Measurements from ENCODE around the gene ADAM8.
A peak's percentile ranks its signal among the peaks of the same experiment; 100 is the strongest.

ADAM8 gene

DNA sequence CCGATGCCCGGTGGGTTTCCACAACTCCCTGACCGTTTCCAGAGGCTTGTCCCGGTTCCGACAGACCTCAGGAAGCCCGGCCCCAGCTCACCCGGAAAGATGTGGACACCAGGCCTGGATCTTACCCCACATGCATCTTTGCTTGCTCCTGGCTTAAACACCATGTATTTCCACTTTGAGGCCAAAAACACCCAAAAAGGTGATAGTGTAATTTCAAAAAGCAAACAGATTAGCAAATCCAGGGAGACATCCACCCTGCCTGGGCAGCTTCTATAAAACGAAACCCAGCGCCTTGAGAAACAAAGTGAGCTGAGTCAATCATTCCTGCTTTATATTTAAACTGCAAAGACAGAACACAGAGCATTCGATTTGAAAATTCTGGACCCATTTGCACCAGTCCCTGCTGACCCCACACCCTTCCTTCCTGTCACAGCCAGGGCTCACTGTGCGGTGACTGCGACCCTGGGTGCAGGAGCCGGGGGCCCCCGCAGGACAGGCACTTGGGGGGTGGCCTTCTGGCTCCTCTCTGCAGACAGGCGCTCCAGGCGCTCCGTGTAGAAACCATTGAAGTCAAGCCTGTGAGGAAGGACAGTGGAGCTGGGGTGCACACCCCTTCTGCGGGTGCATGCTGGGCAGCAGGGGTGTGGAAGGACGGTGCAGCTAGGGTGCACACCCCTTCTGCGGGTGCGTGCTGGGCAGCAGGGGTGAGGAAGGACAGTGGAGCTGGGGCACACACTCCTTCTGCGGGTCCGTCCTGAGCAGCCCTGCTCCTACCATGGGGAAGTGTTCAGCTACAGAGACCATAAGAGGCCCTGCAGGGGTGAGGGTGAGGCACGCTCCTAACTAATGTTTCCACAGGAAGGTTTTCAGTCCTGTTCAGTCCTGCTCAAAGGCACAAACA lies 2.9 kb upstream of the ADAM8 start:
- DNase-seq (ENCODE audit: low read depth) = no peak

DNA sequence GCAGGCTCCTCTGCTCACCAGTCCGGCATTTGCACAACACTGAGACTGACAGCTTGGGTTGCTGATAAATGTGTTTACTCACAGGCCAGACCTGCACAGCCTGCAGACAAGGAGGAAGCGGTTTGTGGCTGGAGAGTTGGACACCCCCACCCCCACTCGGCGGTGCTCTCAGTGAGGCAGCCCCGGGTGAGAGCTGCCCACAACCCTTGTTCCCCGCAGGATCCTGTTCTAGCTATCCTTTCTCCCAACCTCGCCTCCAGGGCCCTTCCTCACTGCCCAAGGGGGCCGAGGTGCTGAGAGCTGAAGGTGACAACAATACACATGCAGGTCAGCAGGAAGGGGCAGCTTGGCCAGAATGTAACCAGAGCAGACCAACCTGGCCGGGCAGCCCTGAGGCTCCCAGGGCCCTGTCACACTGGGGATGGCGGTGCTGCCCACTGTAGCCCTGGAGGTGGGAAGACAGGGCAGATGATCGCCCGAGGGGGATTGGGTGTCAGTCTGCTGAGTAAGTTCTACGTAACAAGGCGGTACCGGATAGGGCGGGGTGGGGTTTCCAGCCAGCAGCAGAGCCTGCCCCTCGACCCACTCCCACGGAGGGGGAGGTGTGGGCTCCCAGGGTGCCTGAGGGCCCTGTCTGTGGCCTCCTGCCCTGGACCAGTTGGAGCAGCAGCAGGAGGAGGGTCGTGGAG lies 2.1 kb upstream of the ADAM8 start:
- H3K9me3 ChIP-seq (ENCODE audit: control insufficient read depth, low read length) = no peaks in the 10 kb centered on the region
- no peaks in the 10 kb centered on the region for H3K4me1 ChIP-seq (ENCODE audit: control insufficient read depth, insufficient read depth, low read length)
- H3K27me3 ChIP-seq (replicated peaks; ENCODE audit: control insufficient read depth, insufficient read depth, low read length) = peaks cover 8% of the 10 kb centered on the region
- H3K4me3 ChIP-seq (ENCODE audit: low read length) = no peak overlapping the region
- H3K36me3 ChIP-seq (ENCODE audit: control insufficient read depth, insufficient read depth, low read length, severe bottlenecking) = peaks cover 40% of the 10 kb centered on the region
- peak; percentile 25 for DNase-seq (ENCODE audit: low read depth)
- no peak overlapping the region for H3K9ac ChIP-seq (ENCODE audit: low read length)

More for the DNA sequence above, 2.9 kb upstream of the ADAM8 start:
- peaks cover 8% of the 10 kb centered on the region for H3K27me3 ChIP-seq (replicated peaks; ENCODE audit: control insufficient read depth, insufficient read depth, low read length)
- H3K9me3 ChIP-seq (ENCODE audit: control insufficient read depth, low read length) = no peaks in the 10 kb centered on the region
- no peak overlapping the region for H3K9ac ChIP-seq (ENCODE audit: low read length)
- H3K4me3 ChIP-seq (ENCODE audit: low read length) = no peak overlapping the region
- H3K4me1 ChIP-seq (ENCODE audit: control insufficient read depth, insufficient read depth, low read length) = no peaks in the 10 kb centered on the region
- H3K36me3 ChIP-seq (ENCODE audit: control insufficient read depth, insufficient read depth, low read length, severe bottlenecking) = peaks cover 49% of the 10 kb centered on the region

DNA sequence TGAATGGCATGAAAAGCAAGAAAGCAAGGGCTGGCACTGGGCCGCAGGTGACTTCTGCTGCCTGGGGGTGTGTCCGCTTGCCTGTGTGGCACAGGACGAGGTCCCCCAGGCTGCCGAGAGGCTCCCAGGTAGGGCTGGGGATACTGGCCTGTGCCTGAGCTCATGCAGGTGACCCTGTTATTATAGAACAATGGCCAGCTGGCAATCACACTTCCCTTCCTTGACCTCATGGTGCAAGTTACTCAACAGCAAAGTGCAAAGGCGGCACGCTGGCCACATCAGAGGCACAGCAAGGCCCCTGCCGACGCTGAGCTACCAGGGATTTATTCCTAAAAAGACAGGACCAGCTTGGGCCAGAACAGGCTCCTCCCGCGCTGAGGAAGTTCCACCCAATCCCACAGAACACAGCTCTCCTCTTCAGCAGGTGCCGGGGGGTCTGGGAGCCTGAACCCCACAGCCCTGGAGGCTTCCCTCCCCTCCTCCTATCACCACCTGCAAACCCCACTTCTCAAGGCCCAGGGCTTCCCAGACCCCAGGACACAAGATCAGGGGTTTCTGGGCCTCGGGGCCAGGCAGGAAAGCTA lies 1.4 kb upstream of the ADAM8 start:
- no peaks in the 10 kb centered on the region for H3K9me3 ChIP-seq (ENCODE audit: control insufficient read depth, low read length)
- H3K36me3 ChIP-seq (ENCODE audit: control insufficient read depth, insufficient read depth, low read length, severe bottlenecking) = peaks cover 34% of the 10 kb centered on the region
- H3K4me1 ChIP-seq (ENCODE audit: control insufficient read depth, insufficient read depth, low read length) = no peaks in the 10 kb centered on the region
- peaks cover 8% of the 10 kb centered on the region for H3K27me3 ChIP-seq (replicated peaks; ENCODE audit: control insufficient read depth, insufficient read depth, low read length)
- no peak for DNase-seq (ENCODE audit: low read depth)
- no peak overlapping the region for H3K9ac ChIP-seq (ENCODE audit: low read length)
- H3K4me3 ChIP-seq (ENCODE audit: low read length) = no peak overlapping the region

DNA sequence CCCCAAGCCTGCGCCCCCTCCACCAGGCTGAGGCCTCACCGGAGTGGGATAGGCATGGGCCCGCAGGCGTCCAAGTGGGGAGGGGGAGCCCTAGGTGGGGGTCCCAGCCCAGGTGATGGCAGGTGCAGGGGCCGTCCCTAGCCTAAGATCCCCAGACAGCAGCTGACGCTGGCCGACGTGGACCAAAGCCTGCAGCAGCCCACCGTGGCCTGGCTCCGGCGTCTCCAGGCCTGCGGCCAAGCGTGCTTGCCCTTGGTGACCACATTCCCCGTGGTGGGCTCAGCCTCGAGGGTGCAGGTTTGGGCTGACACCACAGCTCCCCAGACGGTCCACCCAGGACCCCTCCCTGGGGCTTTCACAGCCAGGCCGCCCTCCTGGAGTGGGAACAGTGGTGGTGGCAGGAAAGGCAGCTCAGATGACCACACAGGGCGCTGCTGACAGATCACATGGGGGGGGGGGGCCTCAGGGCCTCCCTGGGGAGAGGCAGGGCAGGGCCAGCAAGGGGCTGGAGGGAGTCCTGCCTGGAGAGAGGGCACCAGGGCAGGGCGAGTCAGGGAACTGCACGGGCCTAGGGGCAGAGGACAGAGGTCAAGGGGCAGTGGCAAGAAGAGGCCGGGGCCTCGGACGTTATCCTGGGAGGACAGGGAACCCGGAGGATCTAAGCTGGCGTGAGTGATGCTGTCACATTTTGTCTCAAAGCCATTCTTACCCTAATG lies 767 bp upstream of the ADAM8 start:
- H3K9ac ChIP-seq (ENCODE audit: low read length) = no peak overlapping the region
- peaks cover 8% of the 10 kb centered on the region for H3K27me3 ChIP-seq (replicated peaks; ENCODE audit: control insufficient read depth, insufficient read depth, low read length)
- no peaks in the 10 kb centered on the region for H3K9me3 ChIP-seq (ENCODE audit: control insufficient read depth, low read length)
- no peak overlapping the region for H3K4me3 ChIP-seq (ENCODE audit: low read length)
- DNase-seq (ENCODE audit: low read depth) = no peak
- no peaks in the 10 kb centered on the region for H3K4me1 ChIP-seq (ENCODE audit: control insufficient read depth, insufficient read depth, low read length)
- H3K36me3 ChIP-seq (ENCODE audit: control insufficient read depth, insufficient read depth, low read length, severe bottlenecking) = peaks cover 27% of the 10 kb centered on the region

DNA sequence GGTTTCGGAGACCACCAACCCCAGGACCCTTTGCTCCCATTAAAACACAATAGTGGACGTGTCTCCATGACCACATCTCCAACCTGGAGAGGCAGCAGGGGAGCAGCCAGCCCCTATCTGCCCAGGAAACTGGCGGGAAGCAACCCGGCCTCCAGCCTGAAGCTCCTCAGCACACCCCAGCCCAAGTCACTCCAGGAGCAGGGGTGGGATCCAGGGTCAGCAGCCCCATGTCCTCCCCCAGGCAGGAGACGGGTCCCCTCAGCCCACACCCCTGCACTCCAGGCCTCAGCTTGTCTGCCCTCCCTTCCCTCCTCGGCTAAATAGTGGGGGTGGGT lies 601 bp downstream of the ADAM8 start:
- Histone ChIP-seq H3K36me3 (ENCODE audit: control insufficient read depth, insufficient read depth, low read length, severe bottlenecking) (peaks cover 14% of the 10 kb centered on the region), H3K9me3 (ENCODE audit: control insufficient read depth, low read length) (no peaks in the 10 kb centered on the region), H3K4me1 (ENCODE audit: control insufficient read depth, insufficient read depth, low read length) (no peaks in the 10 kb centered on the region), H3K4me3 (ENCODE audit: low read length) (no peak overlapping the region), H3K27me3 (replicated peaks; ENCODE audit: control insufficient read depth, insufficient read depth, low read length) (peaks cover 8% of the 10 kb centered on the region), H3K9ac (ENCODE audit: low read length) (no peak overlapping the region)
- no peak for DNase-seq (ENCODE audit: low read depth)

DNA sequence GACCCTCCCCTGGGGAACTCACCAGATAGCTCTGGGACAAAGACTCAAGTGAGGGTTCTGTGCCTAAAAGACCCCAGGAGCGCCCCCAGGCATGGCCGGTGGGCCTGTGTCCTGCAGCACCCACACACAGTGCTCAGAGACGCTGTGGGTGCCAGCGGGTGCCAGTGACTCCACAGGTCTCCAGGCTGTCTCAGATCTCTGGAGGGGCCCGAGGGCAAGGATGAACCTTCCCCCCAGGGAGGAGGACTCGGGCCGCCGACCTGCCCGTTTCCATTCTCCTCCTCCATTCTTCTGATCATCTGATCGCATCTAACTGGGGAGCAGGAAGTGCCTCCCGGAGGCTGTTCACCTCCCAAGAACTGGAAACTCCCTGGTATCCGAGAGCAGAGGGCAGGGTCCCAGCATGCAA lies 980 bp downstream of the ADAM8 start:
- peaks cover 12% of the 10 kb centered on the region for H3K36me3 ChIP-seq (ENCODE audit: control insufficient read depth, insufficient read depth, low read length, severe bottlenecking)

DNA sequence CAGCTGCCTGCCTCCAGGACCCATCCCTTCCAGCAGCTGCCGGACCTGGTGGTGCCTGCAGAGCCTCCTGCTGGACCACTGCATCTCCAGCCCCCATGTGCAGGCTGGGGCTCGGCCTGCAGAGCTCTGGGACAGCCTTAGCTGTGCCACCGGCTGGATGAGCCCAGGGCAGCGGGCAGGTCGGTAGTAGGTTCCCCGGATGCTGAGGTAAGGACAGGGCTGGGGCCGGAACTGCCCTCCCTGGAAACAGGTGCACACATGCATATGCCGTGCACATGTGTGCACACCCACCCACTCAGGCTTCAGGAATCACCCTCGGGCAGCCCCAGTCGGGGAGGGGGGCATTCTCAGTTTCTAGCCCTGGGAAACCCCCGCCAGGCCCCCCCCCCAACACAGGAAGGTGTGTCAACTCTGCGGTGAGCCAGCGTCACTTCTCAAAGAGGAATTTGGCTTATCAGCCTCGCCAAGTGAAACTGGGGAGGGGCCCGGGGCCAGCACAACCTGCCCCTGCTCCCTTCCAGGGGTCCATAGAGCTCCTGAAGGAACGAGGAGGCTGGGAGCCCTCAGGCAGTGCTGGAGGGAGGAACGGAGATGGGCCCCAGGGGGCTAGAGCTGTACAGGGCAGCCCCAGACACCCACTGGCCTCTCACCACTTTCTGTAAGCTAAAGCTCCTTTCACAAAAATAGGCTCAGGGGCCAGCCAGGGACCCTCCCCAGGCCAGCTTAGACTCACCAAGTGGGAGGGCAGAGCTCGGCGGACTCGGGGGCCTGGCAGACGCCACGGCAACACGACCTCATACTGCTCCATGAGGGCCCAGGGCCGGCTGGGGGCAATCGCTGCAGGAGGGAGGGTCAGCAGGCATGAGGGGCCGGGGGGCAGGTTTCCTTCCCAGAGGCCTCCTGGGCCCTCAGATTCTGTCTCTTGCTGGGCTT lies 1.7 kb downstream of the ADAM8 start:
- no peak overlapping the region for H3K4me3 ChIP-seq (ENCODE audit: low read length)
- DNase-seq (ENCODE audit: low read depth) = no peak
- H3K27me3 ChIP-seq (replicated peaks; ENCODE audit: control insufficient read depth, insufficient read depth, low read length) = peaks cover 8% of the 10 kb centered on the region
- H3K4me1 ChIP-seq (ENCODE audit: control insufficient read depth, insufficient read depth, low read length) = no peaks in the 10 kb centered on the region
- no peaks in the 10 kb centered on the region for H3K9me3 ChIP-seq (ENCODE audit: control insufficient read depth, low read length)
- H3K9ac ChIP-seq (ENCODE audit: low read length) = no peak overlapping the region
- H3K36me3 ChIP-seq (ENCODE audit: control insufficient read depth, insufficient read depth, low read length, severe bottlenecking) = peaks cover 5% of the 10 kb centered on the region

More for the DNA sequence above, 980 bp downstream of the ADAM8 start:
- Histone ChIP-seq H3K4me3 (ENCODE audit: low read length) (no peak overlapping the region), H3K9ac (ENCODE audit: low read length) (no peak overlapping the region), H3K9me3 (ENCODE audit: control insufficient read depth, low read length) (no peaks in the 10 kb centered on the region), H3K27me3 (replicated peaks; ENCODE audit: control insufficient read depth, insufficient read depth, low read length) (peaks cover 8% of the 10 kb centered on the region), H3K4me1 (ENCODE audit: control insufficient read depth, insufficient read depth, low read length) (no peaks in the 10 kb centered on the region)
- DNase-seq (ENCODE audit: low read depth) = no peak

DNA sequence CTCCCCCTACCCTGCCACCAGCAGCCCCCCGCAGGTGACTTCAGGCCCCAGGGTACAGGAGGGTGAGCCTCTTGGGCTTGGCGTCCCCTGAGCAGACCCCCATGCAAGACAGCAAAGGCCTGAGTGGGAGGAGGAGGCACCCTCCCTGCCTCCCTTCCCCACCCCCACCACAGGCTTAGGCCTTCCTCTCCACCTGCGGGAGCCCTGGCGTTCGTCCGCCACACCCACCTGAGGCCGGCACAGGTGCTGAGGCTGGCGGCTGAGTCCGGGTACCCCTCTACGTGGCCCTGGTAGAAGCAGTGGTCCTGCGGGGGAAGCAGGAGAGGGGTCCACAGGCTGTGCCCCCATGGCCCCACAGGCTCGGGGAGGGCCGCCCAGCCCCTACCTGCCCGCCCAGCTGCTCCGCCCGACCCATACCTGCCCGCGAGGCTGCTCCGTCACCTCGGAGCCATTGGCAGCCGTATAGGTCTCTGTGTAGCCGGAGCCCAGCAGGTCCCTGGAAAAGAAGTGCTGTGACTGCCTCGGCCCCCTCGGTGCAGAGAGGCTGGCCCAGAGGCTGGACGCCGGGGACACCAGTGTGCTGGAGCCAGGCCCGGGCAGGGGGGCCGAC lies 3.0 kb downstream of the ADAM8 start:
- DNase-seq (ENCODE audit: low read depth) = no peak
- Histone ChIP-seq H3K4me3 (ENCODE audit: low read length) (no peak overlapping the region), H3K4me1 (ENCODE audit: control insufficient read depth, insufficient read depth, low read length) (no peaks in the 10 kb centered on the region), H3K9me3 (ENCODE audit: control insufficient read depth, low read length) (no peaks in the 10 kb centered on the region), H3K36me3 (ENCODE audit: control insufficient read depth, insufficient read depth, low read length, severe bottlenecking) (no peaks in the 10 kb centered on the region), H3K9ac (ENCODE audit: low read length) (no peak overlapping the region), H3K27me3 (replicated peaks; ENCODE audit: control insufficient read depth, insufficient read depth, low read length) (peaks cover 8% of the 10 kb centered on the region)

DNA sequence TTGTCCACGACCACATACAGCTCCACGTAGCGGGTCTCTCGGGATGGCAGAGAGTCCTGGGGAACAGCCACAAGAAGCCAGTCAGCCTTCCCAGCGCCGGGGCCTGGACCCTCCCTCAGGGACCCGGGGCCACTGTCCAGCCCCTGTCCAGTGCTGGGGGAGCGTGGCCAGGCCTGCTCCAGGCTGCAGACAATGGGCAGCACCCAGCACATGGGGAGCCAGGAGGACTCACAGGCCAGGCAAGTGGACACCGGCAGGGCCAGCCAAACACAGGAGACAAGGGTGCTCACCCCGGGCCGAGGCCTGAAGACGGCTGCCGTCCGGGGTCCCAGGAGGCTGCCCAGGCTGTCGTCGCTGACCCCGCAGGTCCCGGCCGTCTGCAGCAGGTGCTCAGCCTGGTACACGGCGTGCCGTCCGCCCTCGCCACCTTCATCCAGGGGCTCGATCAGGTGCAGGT lies 3.7 kb downstream of the ADAM8 start:
- no peaks in the 10 kb centered on the region for H3K4me1 ChIP-seq (ENCODE audit: control insufficient read depth, insufficient read depth, low read length)
- no peaks in the 10 kb centered on the region for H3K36me3 ChIP-seq (ENCODE audit: control insufficient read depth, insufficient read depth, low read length, severe bottlenecking)
- no peak overlapping the region for H3K9ac ChIP-seq (ENCODE audit: low read length)
- H3K27me3 ChIP-seq (replicated peaks; ENCODE audit: control insufficient read depth, insufficient read depth, low read length) = peaks cover 8% of the 10 kb centered on the region
- H3K9me3 ChIP-seq (ENCODE audit: control insufficient read depth, low read length) = no peaks in the 10 kb centered on the region
- H3K4me3 ChIP-seq (ENCODE audit: low read length) = no peak overlapping the region
- DNase-seq (ENCODE audit: low read depth) = no peak

DNA sequence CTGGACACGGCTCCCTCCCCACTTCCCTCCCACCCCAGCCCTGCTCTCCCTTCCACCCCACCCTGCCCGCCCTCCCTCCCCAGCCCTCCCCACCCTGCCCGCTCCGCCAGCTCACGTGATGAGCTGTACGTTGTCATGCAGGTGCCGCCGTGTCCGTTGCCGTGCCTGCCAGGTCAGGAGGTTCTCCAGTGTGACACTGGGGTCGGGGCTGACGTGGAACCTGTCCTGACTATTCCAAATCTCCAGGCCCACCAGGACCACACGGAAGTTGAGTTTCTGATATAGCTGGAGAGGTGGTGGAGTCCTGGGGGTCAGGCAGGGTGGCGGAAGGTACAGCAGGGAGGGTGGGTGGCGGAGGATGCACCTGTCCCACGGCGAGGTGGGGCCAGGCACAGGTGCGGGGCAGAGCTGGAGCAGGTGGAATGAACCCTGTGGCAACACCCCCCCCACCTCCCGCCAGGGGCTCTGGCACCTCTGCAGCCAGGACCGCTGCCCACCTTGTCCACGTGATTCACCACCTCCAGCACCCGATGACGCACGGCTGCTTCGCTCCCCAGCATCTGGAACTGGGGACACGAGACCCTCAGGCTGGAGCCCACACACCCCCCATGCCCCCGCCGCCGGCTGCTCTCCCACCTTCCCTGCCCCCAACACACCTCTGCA lies 4.2 kb downstream of the ADAM8 start:
- Histone ChIP-seq H3K9me3 (ENCODE audit: control insufficient read depth, low read length) (no peaks in the 10 kb centered on the region), H3K4me1 (ENCODE audit: control insufficient read depth, insufficient read depth, low read length) (no peaks in the 10 kb centered on the region), H3K4me3 (ENCODE audit: low read length) (no peak overlapping the region), H3K9ac (ENCODE audit: low read length) (no peak overlapping the region), H3K36me3 (ENCODE audit: control insufficient read depth, insufficient read depth, low read length, severe bottlenecking) (no peaks in the 10 kb centered on the region), H3K27me3 (replicated peaks; ENCODE audit: control insufficient read depth, insufficient read depth, low read length) (peaks cover 8% of the 10 kb centered on the region)
- DNase-seq (ENCODE audit: low read depth) = no peak

Data from adipocyte (in vitro differentiated cells).